Esophagus squamous epithelium (tissue), 5 donors: Measurements from ENCODE around the gene FILIP1. TPM values are rescaled to one million over a fixed set of nuclear protein-coding genes. Genes with fewer than 3 reads are reported as not detected.

Experiments used
- DNase-seq: peaks from one replicate; lab custom pipeline; 2025; lab: John Stamatoyannopoulos, UW
- H3K27ac ChIP-seq, 4 donors: fragments of 200-600 bp; sonication (generic); one replicate each; pipeline ENCODE4 v1.5.1; 2016 to 2019; ENCODE audit warnings: mild to moderate bottlenecking in 1 of 4
- H3K27me3 ChIP-seq, 4 donors: fragments of 200-600 bp; sonication (generic); 1 replicate in 3 of 4; 2 replicates in 1 of 4; pipeline versions ENCODE4 v1.5.1 to v1.6.0; 2017 to 2021; ENCODE audit warnings: antibody characterized with exemption in 1 of 4
- H3K36me3 ChIP-seq, 3 donors: fragments of 200-600 bp; sonication (generic); one replicate each; pipeline ENCODE4 v1.5.1; 2016 to 2019
- H3K4me1 ChIP-seq, 3 donors: fragments of 200-600 bp; sonication (generic); one replicate each; pipeline ENCODE4 v1.5.1; 2017 to 2019
- H3K4me3 ChIP-seq, 4 donors: fragments of 200-600 bp; sonication (generic); 1 replicate in 3 of 4; 2 replicates in 1 of 4; pipeline ENCODE4 v1.5.1; 2016 to 2019; ENCODE audit warnings: mild to moderate bottlenecking in 2 of 4, moderate library complexity in 1 of 4
- H3K9me3 ChIP-seq, 3 donors: fragments of 200-600 bp; sonication (generic); one replicate each; pipeline ENCODE4 v1.5.1; 2016 to 2019
- CTCF ChIP-seq, 6 experiments: fragments of 450-650 bp in 4 of 6; fragments of 200-600 bp in 2 of 6; sonication (generic) in 2 of 6; IDR thresholded peaks; one replicate each; pipeline ENCODE4 v1.5.1; 2016 to 2019; ENCODE audit warnings: antibody characterized with exemption in 6 of 6, mild to moderate bottlenecking in 4 of 6, moderate library complexity in 4 of 6
- POLR2A ChIP-seq, 4 donors: fragments of 450-650 bp; IDR thresholded peaks; one replicate each; pipeline ENCODE4 v1.6.1; 2017; ENCODE audit warnings: antibody characterized with exemption in 4 of 4, mild to moderate bottlenecking in 4 of 4, moderate library complexity in 3 of 4
- WGBS, 2 donors: methylation state at CpG; one replicate each; pipeline ENCODE4 v1.1.5; 2018; 5-methylcytosine and 5-hydroxymethylcytosine counted together
- intact Hi-C: fragments of 100-400 bp; cut with DNase I; formaldehyde crosslinking; loops from one replicate; pipeline ENCODE4 v1.15.0; 2022
- total RNA-seq, 4 donors: library from RNA; depleted of rRNA; stranded (reverse); fragments of >200 nt; gene quantifications; one replicate each; pipeline ENCODE4 v1.1.0, GENCODE V29; 2016
- donor health status: DM: yes; HTN: yes; CAD: no.

FILIP1 gene
- total RNA-seq, 4 donors from 2014 or later: 0.49 to 13.4 (median 2.3) TPM

GRCh38 chr6:75497994-75498393 lies 4.4 kb upstream of the FILIP1 start:
- TF ChIP-seq CTCF (IDR thresholded peaks at IDR 0.05): no peak
- H3K4me1 ChIP-seq: peaks cover 0 to 6% (median 5%) of the 10 kb centered on the region in 3 donors
- H3K36me3 ChIP-seq: no peaks in the 10 kb centered on the region
- WGBS, 2 donors: 77 to 79% methylated on average over 3 of the region's 3 CpGs
- H3K27ac ChIP-seq: no peak overlapping the region
- no peak overlapping the region for H3K4me3 ChIP-seq
- DNase-seq: no peak
- no peaks in the 10 kb centered on the region for H3K27me3 ChIP-seq
- H3K9me3 ChIP-seq: no peaks in the 10 kb centered on the region
- intact Hi-C loops: no loop called here

- TF ChIP-seq CTCF (IDR thresholded peaks at IDR 0.05): no peak
- TF ChIP-seq POLR2A (IDR thresholded peaks at IDR 0.05): no peak
- Histone ChIP-seq H3K27me3 (no peaks in the 10 kb centered on the region), H3K9me3 (no peaks in the 10 kb centered on the region), H3K36me3 (no peaks in the 10 kb centered on the region), H3K4me3 (no peak overlapping the region), H3K4me1 (peaks cover 0 to 6% (median 5%) of the 10 kb centered on the region in 3 donors), H3K27ac (peak overlapping the region in 3 of 4 donors; percentile 75 to 87 (median 81))
- DNase-seq: no peak
- intact Hi-C loops: no loop called here
- WGBS, 2 donors: 63 to 72% methylated on average over 1 of the region's 1 CpG
These were observed 1.4 kb upstream of the FILIP1 start for GRCh38 chr6:75495011-75495410.

- Histone ChIP-seq H3K4me1 (peaks cover 0 to 6% (median 5%) of the 10 kb centered on the region in 3 donors), H3K4me3 (peak overlapping the region in 2 of 4 donors; percentile 43 to 59), H3K27ac (peak overlapping the region in 3 of 4 donors; percentile 75 to 87 (median 81)), H3K36me3 (no peaks in the 10 kb centered on the region), H3K9me3 (no peaks in the 10 kb centered on the region), H3K27me3 (no peaks in the 10 kb centered on the region)
- intact Hi-C loops: no loop called here
- WGBS, 2 donors: 54 to 59% methylated on average over 4 of the region's 4 CpGs
- TF ChIP-seq POLR2A (IDR thresholded peaks at IDR 0.05): no peak
- TF ChIP-seq CTCF (IDR thresholded peaks at IDR 0.05): no peak
- no peak for DNase-seq
These were observed 690 bp upstream of the FILIP1 start for GRCh38 chr6:75494290-75494689.

GRCh38 chr6:75492386-75493153 lies 1.0 kb downstream of the FILIP1 start:
- no peaks in the 10 kb centered on the region for H3K9me3 ChIP-seq
- no peak for DNase-seq
- TF ChIP-seq CTCF (IDR thresholded peaks at IDR 0.05) (no peak), POLR2A (IDR thresholded peaks at IDR 0.05) (no peak)
- intact Hi-C loops: no loop called here
- peak overlapping the region; percentile 10 to 87 (median 78) for H3K27ac ChIP-seq
- peak overlapping the region; percentile 8 to 59 (median 40) for H3K4me3 ChIP-seq
- no peaks in the 10 kb centered on the region for H3K27me3 ChIP-seq
- 43 to 56% methylated on average over 3 of the region's 3 CpGs for WGBS, 2 donors
- H3K36me3 ChIP-seq: no peaks in the 10 kb centered on the region
- H3K4me1 ChIP-seq: peaks cover 0 to 16% (median 5%) of the 10 kb centered on the region in 3 donors

- H3K27ac ChIP-seq: peak overlapping the region in 3 of 4 donors; percentile 75 to 87 (median 83)
- no peaks in the 10 kb centered on the region for H3K9me3 ChIP-seq
- peak overlapping the region in 3 of 4 donors; percentile 37 to 59 (median 43) for H3K4me3 ChIP-seq
- TF ChIP-seq POLR2A (IDR thresholded peaks at IDR 0.05) (no peak), CTCF (IDR thresholded peaks at IDR 0.05) (no peak)
- no peaks in the 10 kb centered on the region for H3K27me3 ChIP-seq
- intact Hi-C loops: no loop called here
- DNase-seq: no peak
- H3K4me1 ChIP-seq: peaks cover 0 to 27% (median 5%) of the 10 kb centered on the region in 3 donors
- H3K36me3 ChIP-seq: no peaks in the 10 kb centered on the region
- WGBS, 2 donors: 32 to 42% methylated on average over 1 of the region's 1 CpG
These were observed 2.3 kb downstream of the FILIP1 start for GRCh38 chr6:75491291-75491690.
